Transverse colon (tissue), 4 donors: ENCODE measurements around the gene ATP5PO.

Source experiments
- EP300 ChIP-seq: sonication (generic); formaldehyde crosslinking; IDR thresholded peaks from one replicate; pipeline ENCODE4 v1.6.1; 2017; ENCODE audit warnings: antibody characterized with exemption, low read depth
- POLR2A ChIP-seq: fragments of 450-650 bp; IDR thresholded peaks from one replicate; pipeline ENCODE4 v1.6.1; 2016; ENCODE audit warnings: antibody characterized with exemption, mild to moderate bottlenecking, moderate library complexity
- POLR2AphosphoS5 ChIP-seq, 3 donors: sonication (generic); formaldehyde crosslinking; IDR thresholded peaks; one replicate each; pipeline ENCODE4 v1.6.1; 2016; ENCODE audit warnings: antibody characterized with exemption in 3 of 3
- TF ChIP-seq, protein P1 (sequence below), 5 experiments: fragments of 200-600 bp in 3 of 5; fragments of 450-650 bp in 2 of 5; sonication (generic) in 3 of 5; IDR thresholded peaks; 1 replicate in 2 of 5; 2 replicates in 3 of 5; pipeline ENCODE4 v1.5.1; 2016 to 2017; ENCODE audit warnings: antibody characterized with exemption in 5 of 5, inconsistent platforms in 3 of 5, mild to moderate bottlenecking in 2 of 5, moderate library complexity in 1 of 5

DNA sequence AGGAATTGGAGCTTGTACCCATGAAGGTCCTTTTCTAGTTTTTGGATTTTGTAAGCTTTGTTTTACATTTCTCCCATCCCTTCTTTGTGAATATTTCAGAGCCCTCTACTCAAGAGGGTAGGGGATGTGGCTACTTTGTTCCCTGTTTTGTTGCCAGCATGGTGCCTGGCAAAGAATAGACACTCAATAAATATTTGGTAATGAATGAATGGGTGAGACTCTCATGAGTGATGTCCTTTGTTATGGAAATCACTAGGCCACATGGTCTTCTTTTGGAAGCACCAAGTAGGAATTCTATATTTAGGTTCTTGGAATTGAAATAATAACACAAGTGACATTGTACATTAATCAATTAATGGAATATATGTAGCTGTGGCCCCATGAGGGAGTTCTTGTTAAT lies 26.8 kb upstream of the ATP5PO start:
- TF ChIP-seq, protein P1, sequence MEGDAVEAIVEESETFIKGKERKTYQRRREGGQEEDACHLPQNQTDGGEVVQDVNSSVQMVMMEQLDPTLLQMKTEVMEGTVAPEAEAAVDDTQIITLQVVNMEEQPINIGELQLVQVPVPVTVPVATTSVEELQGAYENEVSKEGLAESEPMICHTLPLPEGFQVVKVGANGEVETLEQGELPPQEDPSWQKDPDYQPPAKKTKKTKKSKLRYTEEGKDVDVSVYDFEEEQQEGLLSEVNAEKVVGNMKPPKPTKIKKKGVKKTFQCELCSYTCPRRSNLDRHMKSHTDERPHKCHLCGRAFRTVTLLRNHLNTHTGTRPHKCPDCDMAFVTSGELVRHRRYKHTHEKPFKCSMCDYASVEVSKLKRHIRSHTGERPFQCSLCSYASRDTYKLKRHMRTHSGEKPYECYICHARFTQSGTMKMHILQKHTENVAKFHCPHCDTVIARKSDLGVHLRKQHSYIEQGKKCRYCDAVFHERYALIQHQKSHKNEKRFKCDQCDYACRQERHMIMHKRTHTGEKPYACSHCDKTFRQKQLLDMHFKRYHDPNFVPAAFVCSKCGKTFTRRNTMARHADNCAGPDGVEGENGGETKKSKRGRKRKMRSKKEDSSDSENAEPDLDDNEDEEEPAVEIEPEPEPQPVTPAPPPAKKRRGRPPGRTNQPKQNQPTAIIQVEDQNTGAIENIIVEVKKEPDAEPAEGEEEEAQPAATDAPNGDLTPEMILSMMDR (IDR thresholded peaks at IDR 0.05), result no peak
- TF ChIP-seq POLR2A, result no peak
- TF ChIP-seq EP300, result no peak
- TF ChIP-seq POLR2AphosphoS5 (IDR thresholded peaks at IDR 0.05), result no peak
